Choroid plexus epithelial cell (primary cell): Measurements from ENCODE around the gene BEST1.

Source experiments
- DNase-seq: peaks from one replicate; pipeline ENCODE4 v3.0.0-alpha.2; 2010; ENCODE audit warnings: low read depth
- H3K4me3 ChIP-seq: 2 replicates; pipeline ENCODE4 v1.5.1; 2011; ENCODE audit warnings: low read depth, mild to moderate bottlenecking, control low read depth, low read length, moderate library complexity
- TF ChIP-seq, protein P1 (sequence below): conservative IDR thresholded peaks from 2 replicates; pipeline ENCODE4 v1.5.1; 2011; ENCODE audit warnings: low read depth, mild to moderate bottlenecking, control low read depth, inconsistent platforms, low read length, moderate library complexity

The BEST1 gene

DNA sequence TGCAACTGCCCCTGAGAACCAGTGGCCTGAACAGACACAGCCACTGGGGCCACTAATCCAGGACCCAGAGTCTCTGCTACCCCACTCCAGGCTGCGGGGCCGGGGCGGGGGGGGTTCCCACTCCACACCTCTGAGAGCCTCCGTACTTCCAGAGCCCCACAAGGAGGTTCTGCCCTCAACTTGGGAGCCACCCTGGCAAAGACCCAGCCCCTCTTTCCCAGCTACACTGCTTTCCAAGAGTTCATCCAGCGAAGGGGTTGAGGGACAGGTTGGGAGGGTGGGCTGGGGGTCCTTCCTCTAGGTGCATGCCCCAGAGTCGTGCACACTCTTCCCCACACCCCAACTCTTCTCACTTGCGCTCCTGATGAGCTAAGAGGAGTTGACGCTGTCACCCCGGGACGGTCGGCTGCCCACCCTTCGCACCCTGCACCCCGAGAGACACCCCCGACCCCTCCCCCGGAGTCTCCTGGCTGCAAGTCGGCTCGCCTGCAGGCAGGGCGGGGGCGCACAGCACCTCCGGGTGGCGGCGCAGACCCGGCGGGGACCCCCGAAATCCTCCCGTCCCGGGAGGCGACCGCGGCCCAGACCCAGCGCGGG, 33.3 kb upstream of the BEST1 start:
- peak overlapping the region; percentile 54 for H3K4me3 ChIP-seq
- TF ChIP-seq, protein P1, sequence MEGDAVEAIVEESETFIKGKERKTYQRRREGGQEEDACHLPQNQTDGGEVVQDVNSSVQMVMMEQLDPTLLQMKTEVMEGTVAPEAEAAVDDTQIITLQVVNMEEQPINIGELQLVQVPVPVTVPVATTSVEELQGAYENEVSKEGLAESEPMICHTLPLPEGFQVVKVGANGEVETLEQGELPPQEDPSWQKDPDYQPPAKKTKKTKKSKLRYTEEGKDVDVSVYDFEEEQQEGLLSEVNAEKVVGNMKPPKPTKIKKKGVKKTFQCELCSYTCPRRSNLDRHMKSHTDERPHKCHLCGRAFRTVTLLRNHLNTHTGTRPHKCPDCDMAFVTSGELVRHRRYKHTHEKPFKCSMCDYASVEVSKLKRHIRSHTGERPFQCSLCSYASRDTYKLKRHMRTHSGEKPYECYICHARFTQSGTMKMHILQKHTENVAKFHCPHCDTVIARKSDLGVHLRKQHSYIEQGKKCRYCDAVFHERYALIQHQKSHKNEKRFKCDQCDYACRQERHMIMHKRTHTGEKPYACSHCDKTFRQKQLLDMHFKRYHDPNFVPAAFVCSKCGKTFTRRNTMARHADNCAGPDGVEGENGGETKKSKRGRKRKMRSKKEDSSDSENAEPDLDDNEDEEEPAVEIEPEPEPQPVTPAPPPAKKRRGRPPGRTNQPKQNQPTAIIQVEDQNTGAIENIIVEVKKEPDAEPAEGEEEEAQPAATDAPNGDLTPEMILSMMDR: no peak
- no peak for DNase-seq

DNA sequence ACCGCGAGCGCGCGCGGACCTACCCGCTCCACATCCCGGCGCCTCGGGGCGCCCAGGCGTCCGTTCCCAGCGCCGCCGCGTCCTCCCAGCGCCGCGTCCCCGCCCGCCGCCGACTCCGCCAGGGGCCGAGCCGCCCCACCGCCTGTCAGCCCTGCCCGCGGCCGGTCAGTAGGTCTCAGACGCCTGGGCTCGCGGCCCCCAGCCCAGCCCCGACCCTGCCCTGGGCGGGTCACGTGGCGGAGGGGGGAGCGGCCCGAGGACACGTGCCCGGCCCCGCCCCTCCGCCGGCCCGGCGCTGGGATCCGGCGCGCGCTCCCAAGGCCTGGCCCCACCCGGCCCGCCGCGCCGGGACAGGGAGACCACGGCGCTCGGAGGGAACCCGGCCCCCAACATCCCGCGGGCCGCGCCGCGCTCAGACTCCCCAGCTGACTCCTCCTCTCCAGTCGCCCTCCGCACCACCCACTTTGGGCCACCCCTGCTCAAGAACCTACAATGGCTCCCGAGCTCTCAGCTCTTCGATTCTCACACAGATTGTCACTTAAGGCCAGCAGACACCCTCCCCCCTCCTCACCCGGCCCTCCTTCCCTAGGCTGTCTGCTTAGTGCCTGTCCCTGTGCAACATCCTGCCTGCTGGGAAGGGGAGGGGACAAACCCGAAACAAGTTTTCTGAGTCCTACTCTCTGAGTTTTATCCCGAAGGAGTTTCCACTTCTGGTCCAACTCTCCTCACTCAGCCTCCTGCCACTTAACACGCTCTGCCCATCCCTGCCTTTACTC, 32.6 kb upstream of the BEST1 start, which contains the start of gene RAB3IL1:
Gene RAB3IL1, minus strand, starts transcription at position 233 of the 776 bp plus-strand sequence. Its CDS starts 199 bp downstream, at position 34.
- DNase-seq: no peak
- TF ChIP-seq, protein P1: no peak
- H3K4me3 ChIP-seq: peak within 1 kb of the TSS; percentile 54

DNA sequence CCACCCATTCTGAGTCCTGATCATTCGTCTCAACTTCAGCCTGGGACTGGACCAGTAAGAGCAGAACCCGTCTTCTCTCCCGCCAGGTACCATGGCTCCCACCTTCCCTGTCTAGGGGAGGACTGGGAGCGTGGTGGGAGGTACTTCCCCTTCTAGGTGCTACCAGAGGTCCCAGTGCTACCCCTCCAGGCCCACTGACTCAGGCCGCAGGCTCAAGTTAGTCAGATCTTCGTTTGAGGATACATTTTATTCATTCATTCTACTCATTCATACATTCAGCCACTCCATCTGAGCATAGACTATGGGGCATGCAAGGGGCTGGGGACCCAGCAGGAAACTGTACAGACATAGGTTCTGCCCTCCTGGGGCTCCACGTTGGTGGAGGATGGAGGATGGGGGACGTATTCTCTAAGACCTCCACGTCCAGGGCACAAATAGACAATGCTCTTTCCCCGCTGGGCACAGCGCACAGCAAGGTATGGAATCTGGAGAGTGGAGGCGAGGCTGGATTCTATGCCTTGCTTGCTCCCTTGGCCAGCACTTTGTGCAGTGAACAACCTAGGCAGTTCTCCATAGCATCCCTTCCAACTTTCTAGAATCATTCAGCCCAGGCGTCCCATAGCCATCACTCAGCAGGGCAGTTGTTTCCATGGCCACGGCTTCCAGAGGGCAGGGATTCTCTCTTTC, 31.8 kb upstream of the BEST1 start:
- H3K4me3 ChIP-seq: no peak overlapping the region
- TF ChIP-seq, protein P1: no peak
- no peak for DNase-seq

DNA sequence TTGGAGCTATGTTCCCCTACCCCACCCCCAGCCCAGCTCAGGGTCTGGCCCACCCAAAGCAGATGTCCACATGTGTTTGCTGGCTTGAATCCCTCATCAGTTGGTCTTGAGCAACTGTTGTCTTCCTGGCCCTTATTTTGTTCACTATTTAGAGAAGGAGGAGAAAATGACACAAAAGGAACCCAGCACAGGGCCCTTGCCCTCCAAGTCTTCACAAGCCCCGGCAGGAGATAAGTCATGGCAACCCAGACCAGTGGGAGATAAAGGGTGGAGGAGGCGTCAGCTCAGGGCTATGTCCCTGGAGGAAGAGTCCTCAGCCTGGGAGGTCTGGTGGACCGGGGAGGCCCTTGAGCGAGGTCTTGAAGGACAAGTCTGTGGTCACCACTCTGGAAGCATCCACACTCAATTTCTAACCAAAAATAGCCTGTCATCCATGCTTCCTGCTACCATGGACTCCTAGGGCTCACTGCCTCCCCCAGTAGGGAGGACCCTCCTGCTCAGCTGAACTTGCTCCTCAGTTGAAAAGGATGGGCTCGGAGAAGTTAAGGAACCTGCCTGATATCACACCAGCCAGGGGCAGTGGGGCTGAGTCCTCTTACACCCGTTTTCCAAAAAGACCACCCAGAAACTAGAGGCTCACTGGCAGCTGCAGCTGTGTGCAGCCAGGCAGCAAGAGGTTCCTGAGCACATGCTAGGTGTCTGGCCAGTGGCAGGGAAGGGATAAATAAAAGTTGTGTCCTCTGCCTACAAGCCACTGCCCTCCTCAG, 31.0 kb upstream of the BEST1 start:
- no peak for DNase-seq
- TF ChIP-seq, protein P1: no peak
- H3K4me3 ChIP-seq: no peak overlapping the region

DNA sequence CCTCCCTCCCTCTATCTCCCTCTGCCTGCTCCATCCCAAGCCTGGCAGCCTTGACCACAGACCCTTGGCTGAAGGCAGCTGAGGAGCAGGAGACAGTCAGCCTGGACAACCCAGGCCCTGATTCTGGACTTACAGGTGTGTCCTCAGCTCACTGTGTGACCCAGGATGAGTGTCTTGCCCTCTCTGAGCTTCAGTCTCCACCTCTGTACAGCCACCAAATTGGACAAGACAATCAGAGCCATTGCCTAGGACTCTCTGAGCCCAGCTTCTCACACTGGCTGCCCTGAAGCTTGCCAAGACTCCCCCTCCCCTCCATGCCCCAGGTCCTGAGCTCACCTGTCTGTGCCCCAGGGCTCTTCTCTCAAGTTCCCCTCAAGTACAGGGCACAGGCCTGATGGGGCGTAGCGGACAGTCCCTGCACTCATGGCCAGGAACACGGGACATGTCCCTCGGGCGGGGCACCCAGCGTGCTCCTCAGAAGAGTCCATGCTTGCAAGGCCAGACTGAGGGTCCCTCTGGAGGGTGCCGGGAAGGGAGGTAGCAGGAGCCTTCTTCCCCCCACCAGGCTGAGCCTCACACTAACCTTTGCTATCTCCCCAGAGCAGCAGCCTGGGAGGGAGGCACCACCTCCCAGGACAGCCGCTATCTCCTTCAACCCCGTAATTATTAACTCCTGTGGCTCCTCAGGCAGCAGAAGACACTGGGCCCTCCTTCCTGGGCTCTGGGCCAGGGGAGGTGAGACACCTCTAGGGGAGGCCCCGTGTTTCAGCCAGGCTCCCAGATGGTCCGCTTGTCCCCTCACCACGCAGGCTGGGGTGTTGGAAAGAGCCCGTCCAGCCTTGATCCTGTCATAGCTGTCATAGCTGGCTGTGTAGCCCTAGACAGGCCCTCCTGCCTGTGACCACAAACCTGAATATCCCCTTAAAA, 30.2 kb upstream of the BEST1 start:
- DNase-seq: no peak
- H3K4me3 ChIP-seq: no peak overlapping the region
- TF ChIP-seq, protein P1: no peak

DNA sequence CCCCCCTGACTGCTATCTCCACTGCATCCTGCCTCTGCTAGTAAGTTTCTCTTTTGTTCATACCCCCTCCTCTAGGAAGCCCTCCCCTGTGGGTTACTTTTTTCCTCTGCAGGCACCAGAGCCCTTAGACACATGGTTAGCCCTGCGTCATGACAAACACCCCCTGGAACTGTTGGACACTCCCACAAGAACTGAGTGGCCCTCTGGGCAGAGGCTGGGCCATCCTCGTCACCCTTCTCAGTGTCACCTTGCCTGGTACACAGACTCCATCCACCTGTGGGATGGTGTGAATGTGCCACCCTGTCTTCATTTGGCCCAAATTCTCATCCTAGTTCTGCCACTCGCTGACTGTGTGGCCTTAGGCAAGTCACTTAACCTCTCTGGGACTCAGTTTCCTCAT, 28.7 kb upstream of the BEST1 start:
- H3K4me3 ChIP-seq: no peak overlapping the region
- TF ChIP-seq, protein P1: no peak
- DNase-seq: no peak
